SK-N-MC (cell line): ENCODE results near the gene LYRM4.

Experiments
- DNase-seq: peaks from one replicate; pipeline ENCODE4 v3.0.0-alpha.2; 2011; ENCODE audit warnings: low read depth, low spot score
- H3K27ac ChIP-seq: fragments of 200-600 bp; sonication (generic); 2 replicates; pipeline ENCODE4 v1.5.1; 2016; ENCODE audit warnings: mixed run types
- H3K36me3 ChIP-seq: fragments of 200-600 bp; sonication (generic); 2 replicates; pipeline ENCODE4 v1.6.1; 2017; ENCODE audit warnings: antibody characterized with exemption, low read length, mixed read lengths; ENCODE audit not compliant: insufficient read depth
- H3K4me3 ChIP-seq: fragments of 200-600 bp; sonication (generic); 2 replicates; pipeline ENCODE4 v1.5.1; 2016
- H3K9ac ChIP-seq: fragments of 200-600 bp; sonication (generic); 2 replicates; pipeline ENCODE4 v1.8.0; 2017; ENCODE audit warnings: mixed run types, mixed read lengths; ENCODE audit not compliant: insufficient read length
- H3K9me3 ChIP-seq: fragments of 200-600 bp; sonication (generic); 2 replicates; pipeline ENCODE4 v1.6.1; 2017; ENCODE audit warnings: low read depth, mild to moderate bottlenecking, antibody characterized with exemption, low read length, moderate library complexity, mixed read lengths
- EZH2 ChIP-seq: fragments of 200-600 bp; sonication (generic); IDR thresholded peaks from one replicate; pipeline ENCODE4 v1.6.1; 2017; ENCODE audit warnings: antibody characterized with exemption
- FOXP2 ChIP-seq: optimal IDR thresholded peaks from 2 replicates; pipeline ENCODE3; 2011; ENCODE audit warnings: mild to moderate bottlenecking, moderate library complexity; ENCODE audit not compliant: insufficient read depth; ENCODE audit errors: extremely low read length, control extremely low read depth
- POLR2AphosphoS5 ChIP-seq: IDR thresholded peaks from 2 replicates; pipeline ENCODE4 v1.6.1; 2012; ENCODE audit warnings: mild to moderate bottlenecking, low read depth, low read length, borderline replicate concordance

LYRM4 gene

GRCh38 chr6:5133943-5134342 is 126.8 kb downstream of the LYRM4 start:
- Histone ChIP-seq H3K4me3 (no peak overlapping the region), H3K9me3 (no peaks in the 10 kb centered on the region), H3K9ac (no peak overlapping the region), H3K27ac (no peak overlapping the region), H3K36me3 (no peaks in the 10 kb centered on the region)
- no peak for DNase-seq
- TF ChIP-seq FOXP2 (no peak), POLR2AphosphoS5 (no peak), EZH2 (no peak)

- no peak for TF ChIP-seq FOXP2
- TF ChIP-seq EZH2: no peak
- TF ChIP-seq POLR2AphosphoS5: no peak
- H3K27ac ChIP-seq: no peak overlapping the region
- H3K4me3 ChIP-seq: no peak overlapping the region
- H3K9ac ChIP-seq: no peak overlapping the region
- H3K36me3 ChIP-seq: no peaks in the 10 kb centered on the region
- no peaks in the 10 kb centered on the region for H3K9me3 ChIP-seq
- no peak for DNase-seq
Observed at GRCh38 chr6:5132731-5133130, 128.0 kb downstream of the LYRM4 start.

GRCh38 chr6:5130135-5130866 is 130.4 kb downstream of the LYRM4 start:
- TF ChIP-seq FOXP2 (no peak), POLR2AphosphoS5 (no peak), EZH2 (no peak)
- Histone ChIP-seq H3K27ac (peak overlapping the region; percentile 80; the same call in 1 of the 2 replicates), H3K9me3 (no peaks in the 10 kb centered on the region), H3K9ac (peak overlapping the region; percentile 19), H3K36me3 (no peaks in the 10 kb centered on the region), H3K4me3 (peak overlapping the region; percentile 57; the same call in 1 of the 2 replicates)
- DNase-seq: peak; percentile 57

- no peak for DNase-seq
- TF ChIP-seq EZH2 (no peak), FOXP2 (no peak), POLR2AphosphoS5 (no peak)
- Histone ChIP-seq H3K36me3 (no peaks in the 10 kb centered on the region), H3K9me3 (no peaks in the 10 kb centered on the region), H3K27ac (no peak overlapping the region), H3K4me3 (no peak overlapping the region), H3K9ac (no peak overlapping the region)
Observed at GRCh38 chr6:5128351-5128750, 132.4 kb downstream of the LYRM4 start.

- Histone ChIP-seq H3K9ac (no peak overlapping the region), H3K36me3 (no peaks in the 10 kb centered on the region), H3K9me3 (no peaks in the 10 kb centered on the region), H3K27ac (no peak overlapping the region), H3K4me3 (no peak overlapping the region)
- no peak for TF ChIP-seq POLR2AphosphoS5
- TF ChIP-seq EZH2: no peak
- no peak for TF ChIP-seq FOXP2
- DNase-seq: no peak
Observed at GRCh38 chr6:5127106-5127687, 133.6 kb downstream of the LYRM4 start.

GRCh38 chr6:5126214-5126613 is 134.5 kb downstream of the LYRM4 start:
- DNase-seq: no peak
- TF ChIP-seq POLR2AphosphoS5 (no peak), EZH2 (no peak), FOXP2 (no peak)
- Histone ChIP-seq H3K4me3 (no peak overlapping the region), H3K27ac (no peak overlapping the region), H3K36me3 (no peaks in the 10 kb centered on the region), H3K9me3 (no peaks in the 10 kb centered on the region), H3K9ac (no peak overlapping the region)

- DNase-seq: no peak
- Histone ChIP-seq H3K4me3 (no peak overlapping the region), H3K27ac (no peak overlapping the region), H3K9me3 (no peaks in the 10 kb centered on the region), H3K36me3 (no peaks in the 10 kb centered on the region), H3K9ac (no peak overlapping the region)
- no peak for TF ChIP-seq POLR2AphosphoS5
- TF ChIP-seq FOXP2: no peak
- TF ChIP-seq EZH2: no peak
Observed at GRCh38 chr6:5125152-5126006, 135.4 kb downstream of the LYRM4 start.

- Histone ChIP-seq H3K4me3 (no peak overlapping the region), H3K9ac (no peak overlapping the region), H3K36me3 (no peaks in the 10 kb centered on the region), H3K9me3 (no peaks in the 10 kb centered on the region), H3K27ac (no peak overlapping the region)
- DNase-seq: no peak
- no peak for TF ChIP-seq FOXP2
- no peak for TF ChIP-seq POLR2AphosphoS5
- TF ChIP-seq EZH2: no peak
Observed at GRCh38 chr6:5124526-5124925, 136.2 kb downstream of the LYRM4 start.
